Natural killer cell treated with Interleukin-12 subunit alpha and Interleukin-12 subunit beta and Interleukin-15 and Interleukin-18, amount 100 ng/mL, for 72 hours (primary cell): ENCODE measurements around the gene GASK1B. TPM values are rescaled to one million over a fixed set of nuclear protein-coding genes. Genes with fewer than 3 reads are reported as not detected.

ENCODE experiments used
- ATAC-seq, 2 donors: fragments of 150-1000 bp; cut with Tn5 transposase in 1 of 2; sonication (Bioruptor Pico), chemical (Tn5 transposase) in 1 of 2; 2 replicates each; pipeline ENCODE4 v1.10.0; 2021
- DNase-seq: peaks from one replicate; pipeline ENCODE4 v3.0.0; 2022; ENCODE audit warnings: low spot score
- H3K27ac Mint-ChIP-seq, 2 donors: 1 replicate in 1 of 2; 2 replicates in 1 of 2; pipeline ENCODE4 v1.8.0; 2022; ENCODE audit warnings: mixed read lengths in 2 of 2, mild to moderate bottlenecking in 1 of 2, moderate library complexity in 1 of 2
- H3K27me3 Mint-ChIP-seq, 2 donors: 1 replicate in 1 of 2; 2 replicates in 1 of 2; pipeline ENCODE4 v1.8.0; 2022; ENCODE audit warnings: mixed read lengths in 2 of 2
- H3K36me3 Mint-ChIP-seq: one replicate; pipeline ENCODE4 v1.8.0; 2022; ENCODE audit warnings: mixed read lengths
- H3K4me1 Mint-ChIP-seq, 2 donors: 1 replicate in 1 of 2; 2 replicates in 1 of 2; pipeline ENCODE4 v1.8.0; 2022; ENCODE audit warnings: low read depth in 2 of 2, mixed read lengths in 2 of 2, mild to moderate bottlenecking in 1 of 2
- H3K4me3 Mint-ChIP-seq: one replicate; pipeline ENCODE4 v1.8.0; 2022; ENCODE audit warnings: mixed read lengths
- H3K9me3 Mint-ChIP-seq: 2 replicates; pipeline ENCODE4 v1.8.0; 2022; ENCODE audit warnings: mixed read lengths
- total RNA-seq, 2 donors: library from RNA; stranded (reverse); gene quantifications; one replicate each; pipeline ENCODE4 v1.2.3, GENCODE V29; 2022

Gene GASK1B
- total RNA-seq, 2 donors from 2014 or later: not detected

DNA sequence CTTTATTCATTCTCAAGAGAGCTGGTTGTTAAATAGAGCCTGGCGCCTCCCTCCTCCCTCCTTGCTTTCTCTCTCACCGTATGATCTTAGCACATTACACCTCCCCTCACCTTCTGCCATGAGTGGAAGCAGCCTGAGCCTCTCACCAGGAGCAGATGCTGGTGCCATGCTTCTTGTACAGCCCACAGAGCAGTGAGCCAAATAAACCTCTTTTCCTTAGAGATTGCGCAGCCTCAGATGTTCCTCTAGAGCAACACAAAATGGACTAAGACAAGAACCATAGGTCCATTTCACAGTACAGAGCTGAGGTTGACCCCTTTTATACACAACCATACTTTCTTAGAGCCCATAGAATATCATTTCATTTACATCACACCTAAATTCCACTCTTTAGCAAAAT lies 27.4 kb upstream of the GASK1B start:
- DNase-seq: no peak
- peaks cover 4 to 7% of the 10 kb centered on the region in 2 donors for H3K27me3 Mint-ChIP-seq
- no peak overlapping the region for H3K27ac Mint-ChIP-seq
- no peaks in the 10 kb centered on the region for H3K4me1 Mint-ChIP-seq
- peaks cover 7% of the 10 kb centered on the region for H3K9me3 Mint-ChIP-seq
- no peak for ATAC-seq
- no peaks in the 10 kb centered on the region for H3K36me3 Mint-ChIP-seq
- H3K4me3 Mint-ChIP-seq: no peak overlapping the region

DNA sequence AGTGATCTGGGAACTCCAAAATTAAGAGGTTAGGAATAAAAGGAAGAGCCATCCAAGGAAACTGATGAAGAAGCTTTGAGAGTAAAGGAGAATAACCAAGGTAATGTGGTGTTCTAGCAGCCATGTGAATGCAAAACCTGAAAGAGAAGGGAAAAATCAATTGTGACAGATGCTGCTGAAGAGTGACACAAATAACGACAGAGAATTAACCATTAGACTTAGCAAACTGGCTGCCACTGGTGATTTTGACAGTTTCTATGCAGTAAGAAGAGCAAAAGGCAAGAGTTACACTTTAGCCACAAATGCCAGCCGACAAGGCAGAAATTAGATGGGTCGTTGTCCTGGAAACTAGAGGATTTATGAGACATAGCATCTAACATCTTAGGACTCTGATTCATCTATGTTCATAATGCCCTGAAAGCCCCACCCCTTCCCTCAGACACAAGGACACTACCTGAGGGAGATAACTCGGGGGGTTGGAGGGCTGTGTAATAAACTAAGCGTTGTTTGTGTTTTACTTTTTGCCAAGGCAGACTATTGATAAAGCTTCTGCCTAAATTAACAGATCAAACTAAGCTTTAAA lies 24.5 kb upstream of the GASK1B start:
- Mint-ChIP-seq H3K36me3 (no peaks in the 10 kb centered on the region), H3K4me1 (peaks cover 0 to 3% of the 10 kb centered on the region in 2 donors), H3K27me3 (peaks cover 7% of the 10 kb centered on the region in 2 donors), H3K9me3 (peaks cover 7% of the 10 kb centered on the region), H3K4me3 (no peak overlapping the region), H3K27ac (no peak overlapping the region)
- no peak for ATAC-seq
- no peak for DNase-seq

DNA sequence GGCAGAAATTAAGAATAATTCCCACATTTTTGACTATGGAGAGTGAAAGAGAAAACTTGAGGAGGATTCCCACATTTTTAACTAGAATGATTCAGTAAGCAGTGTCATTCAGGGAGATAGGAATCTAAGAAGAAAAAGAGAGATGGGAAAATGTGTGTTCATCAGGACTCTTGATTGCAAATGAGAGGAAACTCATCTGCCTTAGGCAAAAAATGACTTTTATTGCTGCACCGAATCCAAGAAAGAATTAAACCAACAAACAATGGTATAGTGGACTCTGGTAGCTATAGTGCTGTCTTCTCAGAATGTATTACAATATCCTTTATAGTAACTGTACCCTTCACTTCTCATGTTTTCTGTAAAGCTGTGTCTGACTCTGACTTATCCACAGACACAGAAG lies 22.5 kb upstream of the GASK1B start:
- H3K4me1 Mint-ChIP-seq: peaks cover 0 to 3% of the 10 kb centered on the region in 2 donors
- H3K27me3 Mint-ChIP-seq: peaks cover 7% of the 10 kb centered on the region in 2 donors
- H3K9me3 Mint-ChIP-seq: peaks cover 4% of the 10 kb centered on the region

DNA sequence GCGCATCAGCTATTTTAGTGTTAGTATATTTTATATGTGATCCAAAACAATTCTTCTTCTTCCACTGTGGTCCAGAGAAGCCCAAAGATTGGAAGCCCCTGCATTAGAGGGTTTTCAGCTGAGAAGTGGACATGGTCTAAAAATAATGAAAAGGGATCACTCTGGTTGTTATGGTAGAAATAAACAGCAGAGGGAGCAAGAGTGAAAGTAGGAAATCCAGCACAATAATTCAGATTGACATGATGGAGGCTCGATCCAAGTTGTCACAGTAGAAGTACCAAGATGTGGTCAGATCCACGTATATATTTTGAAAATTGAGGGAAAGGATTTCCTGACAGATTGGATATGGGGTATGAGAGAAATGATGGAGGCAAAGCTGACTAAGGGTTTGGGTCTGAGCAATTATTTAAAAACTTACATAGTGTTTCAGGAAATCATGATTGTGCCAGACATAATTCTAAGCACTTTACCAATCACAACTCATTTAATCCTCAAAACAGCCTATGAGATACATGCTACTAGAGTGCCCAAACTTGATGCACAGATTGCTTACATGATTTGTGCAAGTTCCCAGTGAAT lies 20.4 kb upstream of the GASK1B start:
- H3K27ac Mint-ChIP-seq: no peak overlapping the region
- peaks cover 4% of the 10 kb centered on the region for H3K9me3 Mint-ChIP-seq
- DNase-seq: no peak
- no peaks in the 10 kb centered on the region for H3K36me3 Mint-ChIP-seq
- peaks cover 7% of the 10 kb centered on the region in 2 donors for H3K27me3 Mint-ChIP-seq
- no peak overlapping the region for H3K4me3 Mint-ChIP-seq
- H3K4me1 Mint-ChIP-seq: peaks cover 0 to 3% of the 10 kb centered on the region in 2 donors
- no peak for ATAC-seq

More for the DNA sequence above, 22.5 kb upstream of the GASK1B start:
- Mint-ChIP-seq H3K36me3 (no peaks in the 10 kb centered on the region), H3K27ac (no peak overlapping the region), H3K4me3 (no peak overlapping the region)
- DNase-seq (no peak), ATAC-seq (no peak)

DNA sequence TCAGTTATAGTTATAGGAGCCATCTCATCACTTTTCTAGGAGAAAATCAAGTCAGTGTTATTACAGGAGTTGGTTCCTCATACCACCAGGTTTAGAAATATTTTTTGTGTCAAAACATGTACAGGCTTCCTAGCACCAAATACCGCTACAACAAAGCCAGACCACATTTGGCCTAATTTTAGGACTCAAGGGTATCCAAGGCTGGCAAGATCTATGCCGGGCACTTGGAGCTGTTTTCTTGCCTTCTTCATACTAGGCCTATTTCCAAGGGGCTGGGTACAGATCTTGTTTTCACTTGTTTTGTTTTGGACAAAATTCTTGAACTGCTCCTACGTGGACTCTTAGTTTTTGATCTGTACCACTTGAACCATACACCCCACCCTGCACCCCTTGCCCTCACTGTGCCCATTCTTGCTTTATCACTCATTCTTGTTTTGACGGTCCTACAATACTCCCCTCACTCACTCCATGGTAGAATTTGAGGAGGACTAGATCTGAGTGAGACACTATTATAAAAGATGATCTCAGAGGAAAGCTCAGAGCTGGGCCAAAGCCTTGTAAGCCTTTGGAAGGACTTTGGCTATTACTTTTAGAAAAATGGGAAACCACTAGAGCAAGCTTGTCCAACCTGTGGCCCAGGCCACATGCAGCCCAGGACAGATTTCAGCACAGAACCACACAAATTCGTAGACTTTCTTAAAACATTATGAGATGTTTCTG lies 19.8 kb upstream of the GASK1B start:
- ATAC-seq: no peak
- peaks cover 0 to 3% of the 10 kb centered on the region in 2 donors for H3K4me1 Mint-ChIP-seq
- no peak for DNase-seq
- H3K27me3 Mint-ChIP-seq: peaks cover 7% of the 10 kb centered on the region in 2 donors
- H3K27ac Mint-ChIP-seq: no peak overlapping the region
- H3K36me3 Mint-ChIP-seq: no peaks in the 10 kb centered on the region
- no peak overlapping the region for H3K4me3 Mint-ChIP-seq
- H3K9me3 Mint-ChIP-seq: peaks cover 4% of the 10 kb centered on the region

DNA sequence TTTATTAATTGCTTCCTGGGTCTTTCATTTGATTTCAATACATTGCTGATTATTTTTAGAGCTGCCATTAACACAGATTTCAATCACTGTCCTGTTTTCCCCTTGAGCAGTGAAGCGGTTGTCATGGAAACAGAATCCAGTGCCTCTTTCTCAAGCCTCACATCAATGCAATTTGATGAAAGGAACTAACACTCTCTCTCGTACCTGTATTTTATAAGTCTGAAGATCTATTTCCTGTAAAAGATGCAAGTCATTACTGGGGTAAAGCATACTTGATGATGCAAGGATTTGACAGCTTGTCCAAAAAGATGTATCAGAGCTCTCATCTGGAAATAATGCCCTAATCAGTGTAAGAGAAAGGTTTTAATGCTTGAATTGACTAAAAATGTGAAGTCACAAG lies 17.9 kb upstream of the GASK1B start:
- no peak for ATAC-seq

DNA sequence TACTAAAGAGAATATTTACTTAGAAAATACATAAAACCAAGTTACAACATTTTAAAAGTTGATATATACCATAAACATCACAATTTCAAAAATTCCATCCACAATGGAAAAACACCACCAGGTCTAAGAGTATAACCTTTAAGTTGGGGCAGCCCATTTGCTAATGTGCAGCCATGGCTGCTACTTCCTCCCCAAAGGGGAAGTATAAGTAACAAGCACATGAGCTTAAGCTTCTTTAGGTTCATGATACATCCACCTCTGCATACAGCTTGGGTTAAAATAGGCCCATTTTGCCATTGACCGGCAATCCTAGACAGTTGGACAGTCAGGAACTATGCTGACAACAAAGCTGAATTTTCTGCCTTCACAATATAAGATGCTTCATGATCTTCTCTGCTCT lies 16.6 kb upstream of the GASK1B start:
- H3K9me3 Mint-ChIP-seq: no peaks in the 10 kb centered on the region
- H3K4me1 Mint-ChIP-seq: peaks cover 0 to 6% of the 10 kb centered on the region in 2 donors
- DNase-seq (no peak), ATAC-seq (no peak)
- H3K27ac Mint-ChIP-seq: no peak overlapping the region
- no peaks in the 10 kb centered on the region for H3K36me3 Mint-ChIP-seq
- H3K27me3 Mint-ChIP-seq: no peaks in the 10 kb centered on the region
- H3K4me3 Mint-ChIP-seq: no peak overlapping the region

More for the DNA sequence above, 17.9 kb upstream of the GASK1B start:
- Mint-ChIP-seq H3K4me3 (no peak overlapping the region), H3K4me1 (peaks cover 0 to 6% of the 10 kb centered on the region in 2 donors), H3K27me3 (peaks cover 0 to 3% of the 10 kb centered on the region in 2 donors), H3K36me3 (no peaks in the 10 kb centered on the region), H3K9me3 (no peaks in the 10 kb centered on the region), H3K27ac (no peak overlapping the region)
- no peak for DNase-seq

DNA sequence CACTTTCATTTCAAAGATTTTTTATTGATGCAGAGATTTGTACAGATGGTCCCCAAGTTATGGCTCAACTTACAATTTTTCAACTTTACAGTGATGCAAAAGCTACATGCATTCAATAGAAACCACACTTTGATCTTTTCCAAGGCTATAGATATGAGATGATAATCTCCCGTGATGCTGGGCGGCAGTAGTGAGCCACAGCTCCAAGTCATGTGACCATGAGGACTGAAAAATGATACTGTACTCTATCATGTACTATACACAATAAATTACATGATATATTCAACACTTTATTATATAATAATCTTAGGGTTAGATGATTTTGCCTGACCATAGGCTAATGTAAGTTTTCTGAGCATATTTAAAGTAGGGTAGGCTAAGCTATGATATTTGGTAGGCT lies 14.0 kb upstream of the GASK1B start:
- Mint-ChIP-seq H3K27me3 (peaks cover 0 to 2% of the 10 kb centered on the region in 2 donors), H3K36me3 (no peaks in the 10 kb centered on the region), H3K27ac (no peak overlapping the region), H3K4me3 (no peak overlapping the region), H3K9me3 (no peaks in the 10 kb centered on the region), H3K4me1 (peaks cover 0 to 3% of the 10 kb centered on the region in 2 donors)
- DNase-seq (no peak), ATAC-seq (no peak)

DNA sequence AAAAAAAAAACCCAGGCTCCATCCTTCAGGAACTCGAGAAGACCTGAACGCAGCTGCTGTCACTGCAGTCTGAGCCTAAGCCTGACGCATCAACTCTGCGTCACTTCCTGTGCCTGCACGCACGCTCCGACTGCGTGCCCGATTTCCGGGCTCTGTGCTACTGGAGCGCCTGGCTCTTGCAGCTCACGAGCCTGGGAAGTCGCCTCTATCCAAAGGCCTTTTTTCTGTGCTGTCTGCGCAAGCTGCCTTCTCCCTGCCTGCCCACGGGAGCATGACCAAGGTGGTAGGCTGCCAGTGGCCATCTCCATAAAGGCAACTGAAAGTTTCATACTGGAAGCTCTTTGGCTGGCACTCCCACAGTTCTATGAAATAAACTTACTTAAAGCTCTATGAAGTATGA lies 9.9 kb upstream of the GASK1B start:
- H3K4me3 Mint-ChIP-seq: no peak overlapping the region
- no peaks in the 10 kb centered on the region for H3K9me3 Mint-ChIP-seq
- H3K36me3 Mint-ChIP-seq: no peaks in the 10 kb centered on the region
- H3K27me3 Mint-ChIP-seq: peaks cover 0 to 2% of the 10 kb centered on the region in 2 donors
- H3K4me1 Mint-ChIP-seq: peaks cover 0 to 3% of the 10 kb centered on the region in 2 donors
- DNase-seq (no peak), ATAC-seq (no peak)
- H3K27ac Mint-ChIP-seq: no peak overlapping the region

DNA sequence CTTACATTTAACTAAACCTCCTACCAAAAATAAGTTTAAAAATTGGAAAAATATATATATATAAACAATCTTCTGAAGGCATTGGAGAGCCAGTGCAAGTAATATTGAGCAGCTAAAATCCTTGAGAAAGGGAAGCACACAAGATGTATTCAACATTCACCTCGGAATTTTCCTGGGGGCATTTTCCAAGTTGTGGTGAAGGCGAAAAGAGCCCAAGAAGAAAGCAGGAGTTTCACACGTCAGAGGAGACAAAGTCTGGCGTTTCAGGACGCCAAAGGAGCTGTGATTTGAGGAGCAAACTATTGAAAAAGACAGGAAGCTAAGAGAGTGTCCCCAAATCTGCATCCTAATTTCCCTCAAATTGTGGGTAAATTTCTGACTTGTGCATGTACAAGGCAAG lies 9.1 kb upstream of the GASK1B start:
- no peak for ATAC-seq
- peaks cover 0 to 2% of the 10 kb centered on the region in 2 donors for H3K27me3 Mint-ChIP-seq
- no peak overlapping the region for H3K4me3 Mint-ChIP-seq
- no peaks in the 10 kb centered on the region for H3K36me3 Mint-ChIP-seq
- H3K9me3 Mint-ChIP-seq: no peaks in the 10 kb centered on the region
- H3K27ac Mint-ChIP-seq: no peak overlapping the region
- no peak for DNase-seq
- peaks cover 0 to 3% of the 10 kb centered on the region in 2 donors for H3K4me1 Mint-ChIP-seq

DNA sequence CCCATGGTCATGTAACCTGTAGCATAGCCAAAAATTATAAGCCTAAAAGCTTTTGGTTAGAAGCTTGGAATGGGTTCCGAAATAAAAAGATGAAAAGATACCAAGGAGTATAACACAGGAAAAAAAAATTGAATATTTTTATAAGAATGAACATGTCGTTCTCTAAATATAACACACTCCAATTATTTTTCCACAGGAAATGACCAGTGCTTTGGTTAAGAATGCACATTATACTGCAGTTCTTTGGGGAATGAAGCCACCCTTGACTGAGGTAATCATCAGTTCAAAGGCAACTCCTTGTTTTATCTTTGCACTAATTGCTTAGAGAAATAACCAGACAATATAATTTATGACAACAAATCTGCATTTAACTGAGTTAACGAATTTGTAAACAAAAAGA lies 6.6 kb upstream of the GASK1B start:
- no peak overlapping the region for H3K4me3 Mint-ChIP-seq
- no peaks in the 10 kb centered on the region for H3K9me3 Mint-ChIP-seq
- ATAC-seq: no peak
- H3K4me1 Mint-ChIP-seq: no peaks in the 10 kb centered on the region
- no peak for DNase-seq
- H3K36me3 Mint-ChIP-seq: no peaks in the 10 kb centered on the region
- no peak overlapping the region for H3K27ac Mint-ChIP-seq
- peaks cover 0 to 2% of the 10 kb centered on the region in 2 donors for H3K27me3 Mint-ChIP-seq

DNA sequence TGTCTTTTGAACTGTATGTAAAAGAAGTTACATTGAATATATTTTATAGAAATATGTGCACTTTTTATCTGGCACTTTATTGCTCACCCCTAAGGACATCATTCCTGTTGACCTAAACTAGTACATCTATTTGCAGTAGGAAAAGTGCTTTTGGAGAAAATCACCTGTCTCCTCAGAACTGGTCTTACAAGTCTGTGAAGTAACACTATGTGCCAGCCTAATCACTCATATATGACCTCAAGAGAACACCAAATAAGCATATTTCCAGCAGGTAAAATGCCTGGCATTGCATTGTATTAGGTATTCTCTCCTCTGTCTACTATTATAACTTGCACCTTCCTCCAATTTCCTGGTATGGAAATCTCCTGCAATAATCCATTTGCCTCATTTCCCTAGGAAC lies 4.0 kb upstream of the GASK1B start:
- no peak overlapping the region for H3K27ac Mint-ChIP-seq
- no peaks in the 10 kb centered on the region for H3K36me3 Mint-ChIP-seq
- no peak for DNase-seq
- peaks cover 7 to 13% of the 10 kb centered on the region in 2 donors for H3K27me3 Mint-ChIP-seq
- no peak overlapping the region for H3K4me3 Mint-ChIP-seq
- H3K9me3 Mint-ChIP-seq: no peaks in the 10 kb centered on the region
- ATAC-seq: no peak
- no peaks in the 10 kb centered on the region for H3K4me1 Mint-ChIP-seq

DNA sequence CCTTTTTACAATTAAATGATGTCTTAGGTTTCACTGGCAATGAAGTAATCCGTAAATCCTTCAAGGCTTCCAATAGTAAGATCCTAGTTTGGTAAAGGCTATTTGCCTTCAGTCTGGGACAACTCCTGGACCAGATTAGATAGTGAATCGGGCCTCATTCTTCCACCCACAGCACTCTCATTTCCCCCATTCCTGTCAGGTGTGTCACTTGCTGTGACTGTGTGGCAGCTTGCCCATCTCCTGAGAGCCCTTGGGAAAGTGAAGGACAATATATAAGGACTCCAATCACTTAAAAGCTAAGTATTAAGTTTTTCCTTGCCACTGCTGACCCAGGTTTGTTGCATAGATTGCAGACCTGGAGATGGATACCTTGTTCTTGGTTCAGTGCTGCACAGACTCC lies 3.3 kb upstream of the GASK1B start:
- no peaks in the 10 kb centered on the region for H3K9me3 Mint-ChIP-seq
- no peak overlapping the region for H3K27ac Mint-ChIP-seq
- no peak overlapping the region for H3K4me3 Mint-ChIP-seq
- H3K36me3 Mint-ChIP-seq: no peaks in the 10 kb centered on the region
- H3K27me3 Mint-ChIP-seq: peaks cover 7 to 15% of the 10 kb centered on the region in 2 donors
- ATAC-seq (no peak), DNase-seq (no peak)
- no peaks in the 10 kb centered on the region for H3K4me1 Mint-ChIP-seq
